Measurements from ENCODE around the gene SNX20.

DNA sequence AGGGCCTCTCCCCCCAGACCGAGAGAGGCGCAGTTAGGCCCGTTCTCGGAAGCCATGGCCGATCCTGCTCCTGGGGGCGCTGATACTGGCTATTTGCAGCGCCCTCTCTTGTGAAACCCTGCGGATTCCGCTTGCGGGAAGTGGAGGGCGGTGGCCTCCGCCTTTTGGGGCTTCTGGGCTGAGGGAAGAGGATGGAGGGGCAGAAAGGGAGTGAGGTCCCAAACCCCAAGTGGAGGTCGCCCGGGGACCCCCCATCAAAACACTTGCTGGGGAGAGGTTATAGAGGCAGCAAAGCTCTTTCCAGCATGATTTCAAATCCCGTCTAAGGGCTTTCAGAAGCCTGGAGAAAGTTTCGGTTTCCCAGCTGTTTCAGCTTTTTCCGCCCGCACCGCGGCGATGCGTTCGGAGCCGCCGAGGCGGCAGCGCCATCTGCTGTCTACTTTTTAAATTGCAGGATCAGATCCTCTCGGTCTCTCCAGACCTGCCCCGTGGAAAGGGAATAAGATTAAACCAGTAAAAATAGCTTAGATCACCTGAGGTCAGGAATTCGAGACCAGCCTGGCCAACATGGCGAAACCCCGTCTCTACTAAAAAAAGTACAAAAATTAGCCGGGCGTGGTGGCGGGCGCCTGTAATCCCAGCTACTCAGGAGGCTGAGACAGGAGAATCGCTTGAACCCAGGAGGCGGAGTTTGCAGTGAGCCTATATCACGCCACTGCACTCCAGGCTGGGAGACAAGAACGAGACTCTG, 15.8 kb downstream of the SNX20 start:
- TF ChIP-seq, protein P1, sequence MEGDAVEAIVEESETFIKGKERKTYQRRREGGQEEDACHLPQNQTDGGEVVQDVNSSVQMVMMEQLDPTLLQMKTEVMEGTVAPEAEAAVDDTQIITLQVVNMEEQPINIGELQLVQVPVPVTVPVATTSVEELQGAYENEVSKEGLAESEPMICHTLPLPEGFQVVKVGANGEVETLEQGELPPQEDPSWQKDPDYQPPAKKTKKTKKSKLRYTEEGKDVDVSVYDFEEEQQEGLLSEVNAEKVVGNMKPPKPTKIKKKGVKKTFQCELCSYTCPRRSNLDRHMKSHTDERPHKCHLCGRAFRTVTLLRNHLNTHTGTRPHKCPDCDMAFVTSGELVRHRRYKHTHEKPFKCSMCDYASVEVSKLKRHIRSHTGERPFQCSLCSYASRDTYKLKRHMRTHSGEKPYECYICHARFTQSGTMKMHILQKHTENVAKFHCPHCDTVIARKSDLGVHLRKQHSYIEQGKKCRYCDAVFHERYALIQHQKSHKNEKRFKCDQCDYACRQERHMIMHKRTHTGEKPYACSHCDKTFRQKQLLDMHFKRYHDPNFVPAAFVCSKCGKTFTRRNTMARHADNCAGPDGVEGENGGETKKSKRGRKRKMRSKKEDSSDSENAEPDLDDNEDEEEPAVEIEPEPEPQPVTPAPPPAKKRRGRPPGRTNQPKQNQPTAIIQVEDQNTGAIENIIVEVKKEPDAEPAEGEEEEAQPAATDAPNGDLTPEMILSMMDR (IDR thresholded peaks at IDR 0.05; ENCODE audit: extremely low read depth in 1 of 2, insufficient read depth in 1 of 2, low read depth in 1 of 2, low read length in 2 of 2) = peak; percentile 77 to 80
- TF ChIP-seq POLR2A (IDR thresholded peaks at IDR 0.05; ENCODE audit: low read depth, low read length) (no peak), GATA2 (IDR thresholded peaks at IDR 0.05; ENCODE audit: insufficient read depth, insufficient read length, low read depth, low read length) (no peak), MAX (IDR thresholded peaks at IDR 0.05; ENCODE audit: insufficient read depth, insufficient read length) (no peak)
